K562 (cell line): ENCODE results near the gene TAS2R43. TPM values are rescaled to one million over a fixed set of nuclear protein-coding genes. Genes with fewer than 3 reads are reported as not detected.

Source experiments
- ATAC-seq: fragments of 200-7000 bp; cut with Tn5 transposase; 3 replicates; pipeline ENCODE4 v1.9.1; 2020; ENCODE audit warnings: moderate library complexity
- BruUV-seq: library from RNA; stranded (reverse); fragments of 400-500 nt; replicated peaks from 2 replicates; lab custom pipeline; 2021; lab: Mats Ljungman, UMichigan
- CTCF ChIA-PET: fragments of 300-600 bp; formaldehyde crosslinking; extraction: SDS; loops from one replicate; lab custom pipeline; 2021; ENCODE audit warnings: low intra/inter-chr PET ratio; lab: Yijun Ruan, JAX
- POLR2A ChIA-PET: fragments of 300-600, 350-650 bp; sonication (Branson Sonifier 250); formaldehyde crosslinking; extraction: SDS; loops from one replicate; lab custom pipeline; 2021; ENCODE audit warnings: antibody characterized with exemption, inconsistent platforms; lab: Yijun Ruan, JAX
- DNase-seq, 4 experiments: peaks; one replicate each; pipeline versions ENCODE4 v3.0.0 to v3.0.0-alpha.2; 2011 to 2018; ENCODE audit warnings: low spot score in 3 of 4, mixed read lengths in 3 of 4; ENCODE audit errors: extremely low read depth in 1 of 4
- FAIRE-seq: peaks from 2 replicates; lab custom pipeline; 2011; peaks lifted over from hg19 to GRCh38; lab: Jason Lieb, UNC
- H2AFZ ChIP-seq: 2 replicates; pipeline ENCODE4 v1.6.0; 2011; ENCODE audit warnings: low read depth, low read length, control low read depth, inconsistent platforms
- H3K27ac ChIP-seq: fragments of 200-600 bp; 3 replicates; pipeline ENCODE4 v1.8.0; 2011; ENCODE audit warnings: low read depth, mild to moderate bottlenecking, control low read depth, inconsistent platforms, low read length, moderate library complexity, mixed read lengths; ENCODE audit errors: extremely low read depth
- H3K27me3 ChIP-seq, 2 experiments: fragments of 300-600 bp in 1 of 2; 2 replicates in 1 of 2; 3 replicates in 1 of 2; pipeline versions ENCODE4 v1.6.0 to v1.8.0; 2011; ENCODE audit warnings: inconsistent platforms in 2 of 2, low read length in 2 of 2, mild to moderate bottlenecking in 1 of 2, mixed read lengths in 1 of 2, moderate library complexity in 1 of 2; ENCODE audit not compliant: control insufficient read depth in 2 of 2, insufficient read depth in 2 of 2
- H3K36me3 ChIP-seq: fragments of 300-600 bp; 3 replicates; pipeline ENCODE4 v1.8.0; 2011; ENCODE audit warnings: mild to moderate bottlenecking, low read length, inconsistent platforms; ENCODE audit not compliant: control insufficient read depth, insufficient read depth
- H3K4me1 ChIP-seq, 2 experiments: fragments of 200-600 bp in 1 of 2; replicated peaks in 1 of 2; 2 replicates in 1 of 2; 3 replicates in 1 of 2; pipeline versions ENCODE4 v1.5.1 to v1.8.0; 2011; ENCODE audit warnings: inconsistent platforms in 2 of 2, low read length in 2 of 2, mild to moderate bottlenecking in 1 of 2, mixed read lengths in 1 of 2, moderate library complexity in 1 of 2; ENCODE audit not compliant: control insufficient read depth in 2 of 2, insufficient read depth in 2 of 2
- H3K4me2 ChIP-seq: 2 replicates; pipeline ENCODE4 v1.6.1; 2011; ENCODE audit warnings: low read length, control low read depth, inconsistent platforms, mixed read lengths; ENCODE audit not compliant: insufficient read depth
- H3K4me3 ChIP-seq: fragments of 200-600 bp; sonication (generic), shearing (Covaris generic); 2 replicates; pipeline ENCODE4 v1.5.1; 2016; ENCODE audit warnings: control low read depth, inconsistent platforms
- H3K79me2 ChIP-seq: fragments of 200-600 bp; 3 replicates; pipeline ENCODE4 v1.8.0; 2011; ENCODE audit warnings: low read length, inconsistent platforms; ENCODE audit not compliant: control insufficient read depth, insufficient read depth
- H3K9ac ChIP-seq, 2 experiments: 2 replicates each; pipeline versions ENCODE4 v1.6.0 to v1.6.1; 2011; ENCODE audit warnings: low read depth in 2 of 2, low read length in 2 of 2, control low read depth in 1 of 2, inconsistent platforms in 1 of 2, mild to moderate bottlenecking in 1 of 2, mixed read lengths in 1 of 2; ENCODE audit not compliant: insufficient read depth in 1 of 2
- H3K9me1 ChIP-seq: one replicate; pipeline ENCODE4 v1.6.0; 2011; ENCODE audit warnings: inconsistent platforms, mild to moderate bottlenecking, low read length, moderate library complexity; ENCODE audit not compliant: control insufficient read depth, insufficient read depth
- H3K9me3 ChIP-seq: replicated peaks from 2 replicates; pipeline ENCODE4 v1.5.1; 2011; ENCODE audit warnings: low read depth, low read length, inconsistent platforms; ENCODE audit not compliant: control insufficient read depth, insufficient read depth
- H4K20me1 ChIP-seq: replicated peaks from 2 replicates; pipeline ENCODE4 v1.6.1; 2011; ENCODE audit warnings: low read length, inconsistent platforms, mixed read lengths; ENCODE audit not compliant: control insufficient read depth, insufficient read depth
- ATF6 ChIP-seq: sonication (generic); formaldehyde crosslinking; IDR thresholded peaks from 2 replicates; pipeline ENCODE4 v1.4.0; 2020; ENCODE audit warnings: mild to moderate bottlenecking, missing genetic modification reagents
- DLX4 ChIP-seq: fragments of 250-450 bp; sonication (Bioruptor Pico); IDR thresholded peaks from 2 replicates; pipeline ENCODE4 v1.6.1; 2021; ENCODE audit warnings: mild to moderate bottlenecking
- KDM4B ChIP-seq, 2 experiments: fragments of 450-650 bp in 1 of 2; sonication (generic) in 1 of 2; IDR thresholded peaks; 2 replicates each; pipeline ENCODE4 v1.6.1; 2016 to 2017; ENCODE audit warnings: borderline replicate concordance in 2 of 2, antibody characterized with exemption in 1 of 2, low read depth in 1 of 2, mild to moderate bottlenecking in 1 of 2
- MCM3 ChIP-seq: fragments of 450-650 bp; IDR thresholded peaks from 2 replicates; pipeline ENCODE4 v1.6.1; 2016
- NR1H2 ChIP-seq: sonication (generic); formaldehyde crosslinking; IDR thresholded peaks from 2 replicates; pipeline ENCODE4 v1.4.0; 2020; ENCODE audit warnings: mild to moderate bottlenecking, missing genetic modification reagents
- NR2C2 ChIP-seq, 2 experiments: fragments of 200-800 bp in 1 of 2; sonication (Bioruptor generic) in 1 of 2; sonication (generic) in 1 of 2; formaldehyde crosslinking in 1 of 2; IDR thresholded peaks; 2 replicates each; pipeline versions ENCODE4 v1.6.1 to v1.8.0; 2016 to 2022; ENCODE audit warnings: mild to moderate bottlenecking in 1 of 2, missing compliant biosample characterization in 1 of 2, missing genetic modification characterization in 1 of 2, missing genetic modification reagents in 1 of 2
- NRF1 ChIP-seq, 2 experiments: fragments of 450-650 bp; IDR thresholded peaks in 1 of 2; conservative IDR thresholded peaks in 1 of 2; 2 replicates each; pipeline ENCODE4 v1.6.1; 2014; ENCODE audit warnings: mild to moderate bottlenecking in 2 of 2
- RREB1 ChIP-seq: fragments of 250-450 bp; sonication (Bioruptor Pico); IDR thresholded peaks from 2 replicates; pipeline ENCODE4 v1.4.0; 2020
- ZNF347 ChIP-seq: fragments of 450-650 bp; formaldehyde crosslinking; IDR thresholded peaks from 2 replicates; pipeline ENCODE4 v1.4.0; 2020; ENCODE audit warnings: low read depth, mild to moderate bottlenecking, moderate library complexity
- ZNF354B ChIP-seq: fragments of 250-450 bp; sonication (Bioruptor Pico); IDR thresholded peaks from 2 replicates; pipeline ENCODE4 v1.4.0; 2020
- ZNF699 ChIP-seq: fragments of 250-450 bp; sonication (Bioruptor Pico); IDR thresholded peaks from 2 replicates; pipeline ENCODE4 v1.8.0; 2021; ENCODE audit warnings: mild to moderate bottlenecking, moderate library complexity; ENCODE audit not compliant: insufficient replicate concordance
- WGBS: fragments of 100-300 bp; shearing (Covaris generic); methylation state at CpG from one replicate; pipeline ENCODE4 v1.1.6; 2016; ENCODE audit warnings: low coverage, mixed read lengths; ENCODE audit not compliant: insufficient coverage; ENCODE audit errors: missing lambda C conversion rate; 5-methylcytosine and 5-hydroxymethylcytosine counted together
- in situ Hi-C: fragments of 300-500 bp; cut with MboI; formaldehyde crosslinking; loops from 4 replicates; pipeline ENCODE4 v1.15.0; 2018; ENCODE audit warnings: inconsistent platforms, mixed read lengths
- intact Hi-C: fragments of 100-400 bp; cut with micrococcal nuclease; formaldehyde crosslinking; loops from 2 replicates; pipeline ENCODE4 v1.14.2; 2022
- polyA plus RNA-seq, 8 experiments: library from polyadenylated mRNA; depleted of rRNA in 4 of 8; stranded (reverse) in 5 of 8; unstranded in 3 of 8; fragments of >200 nt; fragmentation: Nextera tagmentation in 2 of 8; fragmentation: Illumina TruSeq in 1 of 8; extraction: Ambion mirVana in 2 of 8; extraction: Trizol in 1 of 8; gene quantifications; 2 replicates each; pipeline versions ENCODE4 v1.2.1 to v1.2.3, GENCODE V29; 2011 to 2014; ENCODE audit warnings: inconsistent platforms in 1 of 8, missing spikeins in 1 of 8
- total RNA-seq, 7 experiments: library from RNA; depleted of rRNA in 6 of 7; stranded (reverse); fragments of >200 nt in 6 of 7; fragmentation: Illumina TruSeq in 2 of 7; extraction: Trizol in 2 of 7; gene quantifications; 2 replicates each; pipeline versions ENCODE4 v1.2.1 to v1.2.3, GENCODE V29; 2011 to 2021; ENCODE audit warnings: low replicate concordance in 1 of 7

TAS2R43 gene
- total and polyA plus RNA-seq, 9 of the 15 experiments (the other 6 are each of a cell fraction or from before 2014, with no cell fraction given), result not detected

- TF ChIP-seq KDM4B (IDR thresholded peaks at IDR 0.05; ENCODE audit: borderline replicate concordance in 2 of 2, low read depth in 1 of 2), result no peak
Measured at GRCh38 chr12:11092128-11092527, at the start of gene TAS2R43 (continued).

GRCh38 chr12:11136075-11136474 lies 44.0 kb upstream of the TAS2R43 start:
- BruUV-seq, result no TSS peak
- Histone ChIP-seq H3K9me1 (no peaks in the 10 kb centered on the region), H3K27ac (no peak overlapping the region), H3K9me3 (no peaks in the 10 kb centered on the region), H3K4me1 (no peaks in the 10 kb centered on the region), H3K36me3 (peaks cover 4% of the 10 kb centered on the region; the same call in 2 of the 3 replicates), H3K4me3 (no peak overlapping the region), H2AFZ (no peak overlapping the region), H3K27me3 (no peaks in the 10 kb centered on the region), H4K20me1 (no peaks in the 10 kb centered on the region), H3K79me2 (peaks cover 57% of the 10 kb centered on the region), H3K9ac (no peak overlapping the region), H3K4me2 (no peak overlapping the region)
- FAIRE-seq (no peak), DNase-seq (no peak), ATAC-seq (no peak)
- in situ Hi-C loops (no loop called here), intact Hi-C loops (no loop called here)
- 41% methylated on average over 2 of the region's 2 CpGs for WGBS
- no peak for TF ChIP-seq DLX4
- TF ChIP-seq ZNF354B (CRISPR knock-in tag), result no peak
- TF ChIP-seq NR1H2 (CRISPR knock-in tag), result no peak
- TF ChIP-seq ATF6 (CRISPR knock-in tag), result no peak
- no peak for TF ChIP-seq MCM3
- TF ChIP-seq NRF1 (conservative IDR thresholded peaks at IDR 0.05 in 1 of 2, IDR thresholded peaks at IDR 0.05 in 1 of 2), result no peak
- no peak for TF ChIP-seq NR2C2 (CRISPR knock-in tag; IDR thresholded peaks at IDR 0.05)
- TF ChIP-seq NR2C2 (tag; IDR thresholded peaks at IDR 0.05), result no peak
- TF ChIP-seq RREB1 (CRISPR knock-in tag), result no peak
- TF ChIP-seq ZNF699 (CRISPR knock-in tag), result no peak
- no peak for TF ChIP-seq ZNF347 (CRISPR knock-in tag)
- POLR2A ChIA-PET, result no interaction called here
- CTCF ChIA-PET, result no interaction called here
